Tibial nerve (tissue), 4 donors: ENCODE data around the gene JPH4. TPM values are rescaled to one million over a fixed set of nuclear protein-coding genes. Genes with fewer than 3 reads are reported as not detected.

Experiments used
- DNase-seq, 2 donors: peaks; one replicate each; pipeline ENCODE4 v3.0.0-alpha.2; 2019; ENCODE audit warnings: low spot score in 2 of 2
- H3K27ac ChIP-seq, 4 donors: fragments of 200-600 bp; sonication (generic) in 3 of 4; one replicate each; pipeline ENCODE4 v1.5.1; 2017 to 2019; ENCODE audit warnings: mild to moderate bottlenecking in 1 of 4
- H3K27me3 ChIP-seq, 2 donors: fragments of 200-600 bp; sonication (generic) in 1 of 2; one replicate each; pipeline versions ENCODE4 v1.5.1 to v1.6.0; 2017 to 2019
- H3K36me3 ChIP-seq, 3 donors: fragments of 200-600 bp; sonication (generic); one replicate each; pipeline ENCODE4 v1.5.1; 2018 to 2019
- H3K4me1 ChIP-seq, 4 donors: fragments of 200-600 bp; sonication (generic) in 3 of 4; one replicate each; pipeline ENCODE4 v1.5.1; 2017 to 2019
- H3K4me3 ChIP-seq, 4 donors: fragments of 200-600 bp; sonication (generic) in 3 of 4; one replicate each; pipeline ENCODE4 v1.5.1; 2017 to 2019; ENCODE audit warnings: mild to moderate bottlenecking in 1 of 4, moderate library complexity in 1 of 4
- H3K9me3 ChIP-seq, 4 donors: fragments of 200-600 bp; sonication (generic) in 3 of 4; one replicate each; pipeline ENCODE4 v1.5.1; 2017 to 2019
- EP300 ChIP-seq, 2 donors: sonication (generic); formaldehyde crosslinking; IDR thresholded peaks; one replicate each; pipeline ENCODE4 v1.6.1; 2017; ENCODE audit warnings: antibody characterized with exemption in 2 of 2, mild to moderate bottlenecking in 1 of 2
- POLR2A ChIP-seq, 2 donors: fragments of 450-650 bp; IDR thresholded peaks; one replicate each; pipeline ENCODE4 v1.6.1; 2017; ENCODE audit warnings: antibody characterized with exemption in 2 of 2, mild to moderate bottlenecking in 2 of 2, moderate library complexity in 2 of 2
- WGBS, 2 donors: methylation state at CpG; one replicate each; pipeline ENCODE4 v1.1.5; 2018; 5-methylcytosine and 5-hydroxymethylcytosine counted together
- total RNA-seq, 4 donors: library from RNA; depleted of rRNA; stranded (reverse); fragments of >200 nt; gene quantifications; one replicate each; pipeline ENCODE4 v1.1.0, GENCODE V29; 2016
- TF ChIP-seq, protein P1 (sequence below), 5 experiments: fragments of 200-600 bp in 3 of 5; fragments of 450-650 bp in 2 of 5; sonication (generic) in 3 of 5; IDR thresholded peaks; one replicate each; pipeline ENCODE4 v1.5.1; 2016 to 2019; ENCODE audit warnings: antibody characterized with exemption in 5 of 5, mild to moderate bottlenecking in 3 of 5, moderate library complexity in 2 of 5

Gene JPH4
- total RNA-seq, 4 donors from 2014 or later: 1.2 to 2.9 (median 2.2) TPM

DNA sequence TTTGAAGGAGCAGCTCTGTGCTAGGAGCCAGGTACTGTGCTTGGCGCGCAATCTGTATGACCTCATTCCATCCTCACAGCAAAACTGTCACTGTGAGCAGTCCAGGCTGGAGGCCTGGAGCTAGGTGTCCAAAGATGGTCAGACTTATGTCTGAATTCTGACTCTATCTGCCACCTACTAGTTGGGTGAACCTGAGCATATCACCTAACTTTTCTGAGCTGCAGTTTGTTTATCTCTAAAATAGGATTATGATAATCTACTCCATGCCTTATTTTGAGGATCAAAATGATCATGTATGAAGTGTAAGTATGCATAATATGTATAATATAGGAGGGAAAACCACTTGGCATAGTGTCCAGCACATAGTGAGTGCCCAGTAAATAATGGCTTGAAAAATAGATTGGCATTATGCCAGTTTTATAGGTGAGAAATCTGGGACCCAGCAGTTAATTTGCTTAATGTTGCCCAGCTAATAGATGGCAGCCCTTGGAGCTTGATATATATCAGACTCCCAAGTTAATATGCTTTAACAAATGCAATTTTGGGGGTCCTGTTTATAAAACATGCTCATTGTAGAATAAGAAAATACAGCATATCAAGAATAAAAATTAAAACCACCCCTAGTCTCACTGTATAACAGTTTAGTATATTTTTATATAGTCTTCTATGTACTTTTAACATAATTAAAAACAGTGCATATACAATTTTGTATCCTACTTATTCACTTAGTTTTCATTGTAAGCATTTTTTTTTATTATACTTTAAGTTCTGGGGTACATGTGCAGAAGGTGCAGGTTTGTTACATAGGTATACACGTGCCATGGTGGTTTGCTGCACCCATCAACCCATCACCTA is 4.5 kb upstream of the JPH4 start:
- DNase-seq: no peak
- no peak overlapping the region for H3K4me3 ChIP-seq
- H3K36me3 ChIP-seq: no peaks in the 10 kb centered on the region
- TF ChIP-seq, protein P1, sequence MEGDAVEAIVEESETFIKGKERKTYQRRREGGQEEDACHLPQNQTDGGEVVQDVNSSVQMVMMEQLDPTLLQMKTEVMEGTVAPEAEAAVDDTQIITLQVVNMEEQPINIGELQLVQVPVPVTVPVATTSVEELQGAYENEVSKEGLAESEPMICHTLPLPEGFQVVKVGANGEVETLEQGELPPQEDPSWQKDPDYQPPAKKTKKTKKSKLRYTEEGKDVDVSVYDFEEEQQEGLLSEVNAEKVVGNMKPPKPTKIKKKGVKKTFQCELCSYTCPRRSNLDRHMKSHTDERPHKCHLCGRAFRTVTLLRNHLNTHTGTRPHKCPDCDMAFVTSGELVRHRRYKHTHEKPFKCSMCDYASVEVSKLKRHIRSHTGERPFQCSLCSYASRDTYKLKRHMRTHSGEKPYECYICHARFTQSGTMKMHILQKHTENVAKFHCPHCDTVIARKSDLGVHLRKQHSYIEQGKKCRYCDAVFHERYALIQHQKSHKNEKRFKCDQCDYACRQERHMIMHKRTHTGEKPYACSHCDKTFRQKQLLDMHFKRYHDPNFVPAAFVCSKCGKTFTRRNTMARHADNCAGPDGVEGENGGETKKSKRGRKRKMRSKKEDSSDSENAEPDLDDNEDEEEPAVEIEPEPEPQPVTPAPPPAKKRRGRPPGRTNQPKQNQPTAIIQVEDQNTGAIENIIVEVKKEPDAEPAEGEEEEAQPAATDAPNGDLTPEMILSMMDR (IDR thresholded peaks at IDR 0.05): no peak
- TF ChIP-seq EP300 (IDR thresholded peaks at IDR 0.05): no peak
- no peak for TF ChIP-seq POLR2A (IDR thresholded peaks at IDR 0.05)
- H3K9me3 ChIP-seq: no peaks in the 10 kb centered on the region
- H3K27ac ChIP-seq: no peak overlapping the region
- peaks cover 0 to 43% of the 10 kb centered on the region in 2 donors for H3K27me3 ChIP-seq
- 86 to 87% methylated on average over 3 of the region's 3 CpGs for WGBS, 2 donors
- peaks cover 0 to 11% (median 0%) of the 10 kb centered on the region in 4 donors for H3K4me1 ChIP-seq

DNA sequence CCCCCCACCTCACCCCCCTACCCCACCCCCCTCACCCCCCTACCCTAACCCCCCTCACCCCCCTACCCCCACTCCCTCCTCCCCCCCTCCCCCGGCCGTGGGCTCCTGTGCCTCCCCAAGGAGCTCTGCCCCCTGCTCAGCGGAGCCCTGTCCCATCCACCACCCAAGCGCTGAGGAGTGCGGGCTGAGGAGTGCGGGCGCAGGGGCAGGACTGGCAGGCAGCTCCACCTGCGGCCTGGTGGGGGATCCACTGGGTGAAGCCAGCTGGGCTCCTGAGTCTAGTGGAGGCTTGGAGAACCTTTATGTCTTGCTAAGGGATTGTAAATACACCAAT is 2.3 kb upstream of the JPH4 start:
- H3K36me3 ChIP-seq: no peaks in the 10 kb centered on the region
- no peak for DNase-seq
- 80 to 81% methylated on average over 1 to 7 of the region's 8 CpGs for WGBS, 2 donors
- H3K27me3 ChIP-seq: peaks cover 0 to 64% of the 10 kb centered on the region in 2 donors
- no peak overlapping the region for H3K4me3 ChIP-seq
- peaks cover 0 to 33% (median 15%) of the 10 kb centered on the region in 4 donors for H3K4me1 ChIP-seq
- no peaks in the 10 kb centered on the region for H3K9me3 ChIP-seq
- TF ChIP-seq, protein P1 (IDR thresholded peaks at IDR 0.05): no peak
- no peak for TF ChIP-seq POLR2A (IDR thresholded peaks at IDR 0.05)
- no peak for TF ChIP-seq EP300 (IDR thresholded peaks at IDR 0.05)
- no peak overlapping the region for H3K27ac ChIP-seq

DNA sequence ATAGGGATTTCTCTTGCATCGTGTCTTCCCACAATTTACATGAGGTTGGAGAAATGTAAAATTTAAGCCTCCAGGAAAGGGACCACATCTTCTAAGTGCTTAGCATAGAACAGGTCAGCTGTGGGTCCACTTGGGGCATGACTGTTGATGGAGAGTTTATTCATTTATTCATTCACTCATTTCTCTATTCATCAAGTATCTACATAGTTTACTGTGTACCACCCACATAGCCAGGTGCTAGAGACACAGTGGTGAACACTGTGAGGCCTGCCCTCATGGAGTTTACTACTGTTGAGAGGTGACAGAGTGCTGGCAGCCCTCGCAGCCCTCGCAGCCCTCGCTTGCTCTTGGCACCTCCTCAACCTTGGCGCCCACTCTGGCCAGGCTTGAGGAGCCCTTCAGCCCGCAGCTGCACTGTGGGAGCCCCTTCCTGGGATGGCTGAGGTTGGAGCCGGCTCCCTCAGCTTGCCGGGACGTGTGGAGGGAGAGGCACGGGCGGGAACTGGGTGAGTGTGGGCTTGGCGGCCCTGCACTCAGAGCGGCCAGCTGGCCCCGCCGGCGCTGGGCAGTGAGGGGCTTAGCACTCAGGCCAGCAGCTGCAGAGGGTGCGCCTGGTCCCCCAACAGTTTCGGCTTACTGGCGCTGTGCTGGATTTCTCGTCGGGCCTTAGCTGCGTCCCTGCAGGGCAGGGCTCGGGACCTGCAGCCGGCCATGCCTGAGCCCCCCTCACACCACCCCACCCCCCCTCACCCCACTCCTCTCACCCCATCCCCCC is 1.7 kb upstream of the JPH4 start:
- Histone ChIP-seq H3K27ac (no peak overlapping the region), H3K27me3 (peaks cover 0 to 70% of the 10 kb centered on the region in 2 donors), H3K4me3 (no peak overlapping the region), H3K9me3 (no peaks in the 10 kb centered on the region), H3K36me3 (no peaks in the 10 kb centered on the region), H3K4me1 (peaks cover 0 to 37% (median 15%) of the 10 kb centered on the region in 4 donors)
- 82 to 93% methylated on average over 17 to 20 of the region's 24 CpGs for WGBS, 2 donors
- no peak for DNase-seq
- no peak for TF ChIP-seq POLR2A (IDR thresholded peaks at IDR 0.05)
- TF ChIP-seq, protein P1 (IDR thresholded peaks at IDR 0.05): no peak
- no peak for TF ChIP-seq EP300 (IDR thresholded peaks at IDR 0.05)

DNA sequence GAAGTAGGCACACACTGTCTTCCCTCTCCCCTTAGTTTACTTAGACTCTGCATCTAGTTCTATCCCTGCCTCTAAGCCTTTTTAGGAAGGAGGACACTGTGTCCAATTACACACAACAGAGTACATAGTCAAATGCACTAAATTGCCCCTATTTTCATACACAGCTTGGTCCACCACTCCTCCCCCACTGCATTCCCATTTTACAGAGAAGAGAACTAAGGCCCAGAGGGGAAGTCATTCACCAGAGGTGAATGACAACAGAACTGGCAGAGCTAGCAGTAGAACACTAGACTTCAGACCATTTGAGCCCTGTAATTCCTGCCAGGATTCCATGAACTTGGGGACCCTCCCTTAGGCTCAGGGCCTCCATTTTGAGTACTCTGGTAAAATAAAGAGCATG is 1.1 kb upstream of the JPH4 start:
- no peak for DNase-seq
- Histone ChIP-seq H3K4me1 (peaks cover 0 to 37% (median 15%) of the 10 kb centered on the region in 4 donors), H3K27me3 (peaks cover 0 to 76% of the 10 kb centered on the region in 2 donors), H3K9me3 (no peaks in the 10 kb centered on the region), H3K27ac (no peak overlapping the region), H3K4me3 (no peak overlapping the region), H3K36me3 (no peaks in the 10 kb centered on the region)
- no peak for TF ChIP-seq POLR2A (IDR thresholded peaks at IDR 0.05)
- TF ChIP-seq, protein P1 (IDR thresholded peaks at IDR 0.05): no peak
- no peak for TF ChIP-seq EP300 (IDR thresholded peaks at IDR 0.05)

DNA sequence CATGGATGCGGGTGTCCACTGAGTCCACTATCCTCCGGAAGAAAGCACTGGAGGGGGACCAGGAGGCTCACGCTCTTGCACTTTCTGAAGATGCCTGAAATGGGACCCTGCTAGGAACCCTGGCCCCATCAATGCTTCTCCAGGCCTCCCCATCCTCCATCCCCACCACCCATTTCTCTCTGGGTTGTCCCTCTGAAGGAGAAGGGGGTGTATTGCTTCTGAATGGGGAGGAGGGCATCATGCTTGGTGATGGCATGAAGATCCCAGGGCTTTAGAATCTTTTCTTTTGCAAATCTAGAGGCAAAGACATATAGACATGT is 681 bp upstream of the JPH4 start:
- Histone ChIP-seq H3K27ac (no peak overlapping the region), H3K4me3 (no peak overlapping the region), H3K9me3 (no peaks in the 10 kb centered on the region), H3K27me3 (peaks cover 0 to 80% of the 10 kb centered on the region in 2 donors), H3K36me3 (no peaks in the 10 kb centered on the region), H3K4me1 (peaks cover 0 to 37% (median 15%) of the 10 kb centered on the region in 4 donors)
- DNase-seq: no peak
- TF ChIP-seq EP300 (IDR thresholded peaks at IDR 0.05) (no peak), POLR2A (IDR thresholded peaks at IDR 0.05) (no peak)
- TF ChIP-seq, protein P1 (IDR thresholded peaks at IDR 0.05): no peak
- WGBS, 2 donors: 34 to 48% methylated on average over 3 of the region's 3 CpGs
